ENCODE data around the gene CFDP1.
A peak's percentile ranks its signal among the peaks of the same experiment; 100 is the strongest.

CFDP1 gene

DNA sequence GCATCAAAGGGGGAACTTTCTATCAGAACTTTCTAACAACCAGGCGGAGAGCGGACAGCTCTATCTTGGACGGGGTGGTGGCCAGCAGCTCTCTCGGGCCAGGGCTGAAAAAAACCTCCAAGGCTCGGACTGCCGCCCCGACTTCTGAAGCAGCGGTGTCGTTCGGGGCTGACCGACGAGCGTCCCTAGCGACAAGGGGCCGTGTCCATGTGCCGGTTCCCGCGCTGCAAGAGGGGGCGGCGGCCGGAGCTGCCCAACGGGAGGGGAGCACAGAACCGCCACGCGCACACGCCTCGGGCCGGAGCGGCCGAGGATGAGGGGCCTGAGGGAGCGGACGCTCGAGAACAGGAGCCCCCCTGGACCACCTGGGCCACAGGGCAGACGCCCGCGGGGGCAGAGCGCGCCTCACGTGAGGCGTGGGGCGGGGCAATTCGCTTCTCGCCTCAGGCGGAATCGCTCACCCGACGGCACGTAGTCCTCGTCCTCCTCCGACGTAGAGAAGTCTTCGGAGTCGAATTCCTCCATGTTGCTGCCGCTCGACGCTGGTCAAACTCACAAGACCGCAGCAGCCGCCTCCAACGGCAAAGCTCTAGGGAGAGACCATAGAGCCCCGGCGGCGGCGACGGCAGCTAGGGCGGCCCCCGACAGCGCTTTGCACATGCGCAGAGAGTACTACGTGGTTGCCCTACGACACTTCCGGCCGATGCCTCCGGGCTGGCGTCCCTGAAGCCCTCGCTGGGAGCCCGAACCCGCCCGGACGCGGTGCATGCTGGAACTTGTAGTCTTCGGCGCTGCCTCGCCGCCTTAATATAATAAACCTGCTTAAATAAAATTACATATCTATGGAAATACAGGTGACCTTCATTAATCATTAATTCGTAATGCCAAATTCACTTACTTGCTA is at the start of gene CFDP1:
Gene CFDP1 (minus strand): TSS at position 676 of the 904 bp plus-strand sequence. CDS start 151 bp downstream, at position 525.
- CTCF ChIA-PET, result interaction anchor here (0.7 to 0.9 kb wide), 2 partner anchors 24 to 32 kb away, joined by 3 to 8 read pairs; no protein-coding TSS in a partner anchor
- H3K27ac ChIP-seq, result peak within 1 kb of the TSS; percentile 88
- TF ChIP-seq, protein P1, sequence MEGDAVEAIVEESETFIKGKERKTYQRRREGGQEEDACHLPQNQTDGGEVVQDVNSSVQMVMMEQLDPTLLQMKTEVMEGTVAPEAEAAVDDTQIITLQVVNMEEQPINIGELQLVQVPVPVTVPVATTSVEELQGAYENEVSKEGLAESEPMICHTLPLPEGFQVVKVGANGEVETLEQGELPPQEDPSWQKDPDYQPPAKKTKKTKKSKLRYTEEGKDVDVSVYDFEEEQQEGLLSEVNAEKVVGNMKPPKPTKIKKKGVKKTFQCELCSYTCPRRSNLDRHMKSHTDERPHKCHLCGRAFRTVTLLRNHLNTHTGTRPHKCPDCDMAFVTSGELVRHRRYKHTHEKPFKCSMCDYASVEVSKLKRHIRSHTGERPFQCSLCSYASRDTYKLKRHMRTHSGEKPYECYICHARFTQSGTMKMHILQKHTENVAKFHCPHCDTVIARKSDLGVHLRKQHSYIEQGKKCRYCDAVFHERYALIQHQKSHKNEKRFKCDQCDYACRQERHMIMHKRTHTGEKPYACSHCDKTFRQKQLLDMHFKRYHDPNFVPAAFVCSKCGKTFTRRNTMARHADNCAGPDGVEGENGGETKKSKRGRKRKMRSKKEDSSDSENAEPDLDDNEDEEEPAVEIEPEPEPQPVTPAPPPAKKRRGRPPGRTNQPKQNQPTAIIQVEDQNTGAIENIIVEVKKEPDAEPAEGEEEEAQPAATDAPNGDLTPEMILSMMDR (conservative IDR thresholded peaks at IDR 0.05; ENCODE audit: low read depth), result no peak
- POLR2A ChIA-PET (ENCODE audit: low non-redundant PET), result interaction anchor here (1.3 kb wide), 1 partner anchor 12 kb away, joined by 8 read pairs; no protein-coding TSS in a partner anchor
- peak; percentile 98 for DNase-seq (ENCODE audit: low spot score)

DNA sequence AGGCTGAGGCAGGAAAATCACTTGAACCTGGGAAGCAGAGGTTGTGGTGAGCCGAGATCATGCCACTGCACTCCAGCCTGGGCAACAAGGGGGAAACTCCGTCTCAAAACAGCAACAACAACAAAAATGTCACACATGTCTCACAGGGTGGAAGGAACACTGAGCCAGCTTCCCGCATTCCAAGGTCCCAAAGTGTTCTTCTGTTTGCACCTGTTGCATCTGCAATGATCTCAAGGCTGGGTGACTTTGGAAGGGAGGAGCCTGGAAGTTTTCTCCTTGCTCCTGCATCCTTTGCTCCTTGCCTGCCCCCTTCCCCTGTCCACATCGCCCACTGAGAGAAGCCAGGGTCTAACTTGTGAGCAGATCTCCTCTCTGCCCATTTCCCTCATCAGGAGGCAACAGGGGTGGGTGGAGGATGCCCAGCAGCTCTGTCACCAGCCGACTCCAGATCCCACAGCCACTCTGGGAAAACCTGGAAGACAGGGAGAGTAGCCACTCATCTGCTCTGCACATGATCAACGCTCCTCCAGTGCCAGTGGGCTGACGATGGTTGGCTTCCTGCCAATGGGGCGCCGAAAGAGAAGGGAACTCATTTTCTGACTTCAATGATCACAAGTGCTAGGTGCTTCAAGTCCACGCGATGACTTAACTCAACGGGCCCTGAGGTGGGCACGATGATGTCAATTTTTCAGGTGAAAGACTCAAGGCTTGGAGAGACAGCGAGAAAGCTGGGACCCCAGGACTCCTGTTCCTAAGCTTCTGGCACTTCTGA is 49.3 kb upstream of the CFDP1 start:
- ChIA-PET CTCF (no interaction called here), POLR2A (ENCODE audit: low non-redundant PET) (no interaction called here)
- TF ChIP-seq, protein P1 (conservative IDR thresholded peaks at IDR 0.05; ENCODE audit: low read depth), result no peak
- H3K27ac ChIP-seq, result peak overlapping the region; percentile 84
- DNase-seq (ENCODE audit: low spot score), result no peak

DNA sequence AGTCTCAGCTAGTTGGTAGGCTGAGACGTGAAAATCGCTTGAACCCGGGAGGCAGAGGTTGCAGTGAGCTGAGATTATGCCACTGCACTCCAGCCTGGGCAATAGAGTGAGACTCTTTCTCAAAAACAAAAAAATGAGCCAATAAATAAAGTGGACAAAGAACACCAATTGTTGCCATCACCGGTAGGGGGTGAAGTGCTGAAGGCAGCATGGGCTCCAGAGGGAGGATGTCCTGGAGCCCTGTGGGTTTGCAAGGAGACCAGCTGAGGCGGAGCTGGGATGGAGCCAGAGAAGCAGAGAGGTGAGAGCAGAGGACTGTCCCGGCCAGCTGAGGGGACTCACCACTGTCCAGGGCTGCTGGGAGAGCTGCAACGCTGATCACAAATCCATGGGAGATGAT is 48.2 kb upstream of the CFDP1 start:
- ChIA-PET CTCF (no interaction called here), POLR2A (ENCODE audit: low non-redundant PET) (no interaction called here)
- TF ChIP-seq, protein P1 (conservative IDR thresholded peaks at IDR 0.05; ENCODE audit: low read depth), result no peak
- H3K27ac ChIP-seq, result no peak overlapping the region
- DNase-seq (ENCODE audit: low spot score), result no peak

DNA sequence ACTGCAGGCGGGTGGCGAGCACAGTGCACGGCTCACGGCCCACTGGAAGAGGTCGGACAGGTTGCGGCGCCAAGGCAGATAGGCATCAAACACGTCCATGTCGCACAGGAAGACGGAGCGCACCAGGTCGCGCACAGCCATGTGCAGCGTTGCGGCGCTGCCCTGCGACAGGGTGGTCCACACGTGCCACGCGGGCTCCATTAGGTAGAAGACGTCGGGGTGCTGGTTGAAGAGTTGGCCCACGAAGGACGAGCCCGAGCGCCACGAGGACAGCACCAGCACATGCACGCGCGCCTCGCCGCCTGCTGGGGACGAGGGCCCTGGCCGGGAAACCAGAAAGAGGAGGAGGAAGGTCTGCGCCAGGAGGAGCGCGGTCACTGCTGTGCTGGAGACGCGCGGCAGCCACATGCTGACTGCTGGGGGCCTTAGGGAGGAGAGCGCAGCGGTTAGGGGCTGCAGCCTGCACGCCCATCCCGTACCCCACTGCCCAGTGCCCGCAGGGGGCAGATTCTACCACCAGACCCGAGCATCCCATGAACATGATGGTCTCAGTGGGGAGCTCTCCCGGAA is 46.2 kb upstream of the CFDP1 start:
- CTCF ChIA-PET, result no interaction called here
- POLR2A ChIA-PET (ENCODE audit: low non-redundant PET), result no interaction called here
- TF ChIP-seq, protein P1 (conservative IDR thresholded peaks at IDR 0.05; ENCODE audit: low read depth), result no peak
- DNase-seq (ENCODE audit: low spot score), result no peak
- H3K27ac ChIP-seq, result no peak overlapping the region

DNA sequence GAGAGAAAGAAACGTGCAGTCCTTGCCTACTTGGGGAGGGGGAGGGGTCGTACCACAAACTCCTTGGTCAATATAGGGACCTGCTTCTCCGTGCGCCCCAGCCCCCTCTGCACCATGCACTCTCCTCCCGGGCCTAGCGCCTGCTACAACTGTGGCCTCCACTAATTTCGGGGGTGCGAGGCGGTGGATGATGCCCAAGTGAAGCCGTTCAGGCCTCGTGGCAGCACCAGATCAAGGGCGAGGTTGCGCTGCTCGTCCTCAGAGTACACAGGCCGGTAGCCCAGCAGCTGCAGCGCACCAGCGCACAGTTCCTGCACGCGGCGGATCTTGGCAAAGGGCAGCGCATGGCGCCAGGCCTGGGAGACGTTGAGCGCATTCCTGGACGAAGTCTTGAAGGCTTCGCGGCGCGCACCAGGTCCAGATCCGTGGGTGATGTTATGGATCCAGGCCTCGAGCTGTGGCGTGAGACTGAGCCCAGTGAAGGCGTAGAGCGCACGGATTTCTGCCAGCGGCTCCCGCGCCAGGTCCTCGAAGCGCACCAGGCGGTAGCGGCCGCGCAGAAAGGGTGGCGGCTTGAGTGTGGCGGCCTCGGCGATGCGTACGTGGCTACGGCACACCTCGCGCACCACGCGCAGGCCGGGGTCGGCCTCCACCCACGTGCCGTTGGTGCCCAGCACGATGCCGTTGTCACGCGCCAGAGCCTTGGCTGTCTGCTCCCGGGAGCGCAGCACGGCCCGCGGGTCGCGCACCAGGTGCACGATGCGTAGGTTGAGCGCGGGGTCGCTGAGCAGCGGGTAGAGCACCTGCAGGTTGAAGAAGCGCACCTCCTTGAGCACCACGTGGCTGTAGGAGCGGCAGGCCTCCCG is 45.4 kb upstream of the CFDP1 start:
- POLR2A ChIA-PET (ENCODE audit: low non-redundant PET), result no interaction called here
- no peak for DNase-seq (ENCODE audit: low spot score)
- peak overlapping the region; percentile 66 for H3K27ac ChIP-seq
- CTCF ChIA-PET, result interaction anchor here (0.6 kb wide), 1 partner anchor 60 kb away, joined by 4 read pairs; no protein-coding TSS in a partner anchor
- TF ChIP-seq, protein P1 (conservative IDR thresholded peaks at IDR 0.05; ENCODE audit: low read depth), result no peak
